Hepatocyte (in vitro differentiated cells): ENCODE measurements around the gene ST6GAL1. TPM values are rescaled to one million over a fixed set of nuclear protein-coding genes. Genes with fewer than 3 reads are reported as not detected.

ENCODE experiments used
- DNase-seq: peaks from one replicate; pipeline ENCODE4 v3.0.0-alpha.2; 2016; ENCODE audit warnings: low spot score
- H2AFZ ChIP-seq: fragments of 200-600 bp; sonication (generic); 2 replicates; pipeline ENCODE4 v1.6.0; 2016; ENCODE audit warnings: antibody characterized with exemption, mild to moderate bottlenecking
- H3K27ac ChIP-seq: fragments of 200-600 bp; sonication (generic); 2 replicates; pipeline ENCODE4 v1.5.1; 2016; ENCODE audit warnings: mild to moderate bottlenecking
- H3K27me3 ChIP-seq: fragments of 200-600 bp; sonication (generic); 2 replicates; pipeline ENCODE4 v1.6.1; 2016
- H3K36me3 ChIP-seq: fragments of 200-600 bp; sonication (generic); replicated peaks from 2 replicates; pipeline ENCODE4 v1.5.1; 2016; ENCODE audit warnings: low read depth; ENCODE audit not compliant: insufficient read depth
- H3K4me1 ChIP-seq: fragments of 200-600 bp; sonication (generic); 2 replicates; pipeline ENCODE4 v1.5.1; 2016; ENCODE audit warnings: mild to moderate bottlenecking, moderate library complexity; ENCODE audit not compliant: insufficient read depth
- H3K4me2 ChIP-seq: fragments of 200-600 bp; sonication (generic); 2 replicates; pipeline ENCODE4 v1.6.0; 2016
- H3K4me3 ChIP-seq: fragments of 200-600 bp; sonication (generic); 2 replicates; pipeline ENCODE4 v1.5.1; 2016; ENCODE audit warnings: mild to moderate bottlenecking
- H3K79me2 ChIP-seq: fragments of 200-600 bp; sonication (generic); 2 replicates; pipeline ENCODE4 v1.6.0; 2017; ENCODE audit warnings: mild to moderate bottlenecking
- H3K9me2 ChIP-seq: fragments of 200-600 bp; sonication (generic); replicated peaks from 2 replicates; pipeline ENCODE4 v1.6.0; 2017; ENCODE audit warnings: mild to moderate bottlenecking; ENCODE audit not compliant: insufficient read depth
- H3K9me3 ChIP-seq: fragments of 200-600 bp; sonication (generic); 2 replicates; pipeline ENCODE4 v1.5.1; 2016; ENCODE audit warnings: low read depth, mild to moderate bottlenecking
- H4K20me1 ChIP-seq: fragments of 200-600 bp; sonication (generic); 2 replicates; pipeline ENCODE4 v1.6.0; 2016; ENCODE audit warnings: mild to moderate bottlenecking; ENCODE audit not compliant: insufficient read depth, poor library complexity, severe bottlenecking
- CTCF ChIP-seq: fragments of 200-600 bp; sonication (generic); IDR thresholded peaks from 2 replicates; pipeline ENCODE4 v1.5.1; 2016; ENCODE audit warnings: antibody characterized with exemption, mild to moderate bottlenecking; ENCODE audit not compliant: poor library complexity
- EZH2 ChIP-seq: fragments of 200-600 bp; sonication (generic); IDR thresholded peaks from 2 replicates; pipeline ENCODE4 v1.6.1; 2016; ENCODE audit warnings: antibody characterized with exemption, mild to moderate bottlenecking, borderline replicate concordance
- EZH2phosphoT487 ChIP-seq: fragments of 200-600 bp; sonication (generic); IDR thresholded peaks from one replicate; pipeline ENCODE4 v1.6.1; 2018; ENCODE audit warnings: antibody characterized with exemption, mild to moderate bottlenecking, low read depth, moderate library complexity; ENCODE audit not compliant: unreplicated experiment, severe bottlenecking
- WGBS: methylation state at CpG from one replicate; pipeline ENCODE4 v1.1.6; 2016; ENCODE audit warnings: low lambda C conversion rate; ENCODE audit errors: missing lambda C conversion rate; 5-methylcytosine and 5-hydroxymethylcytosine counted together
- polyA plus RNA-seq: library from polyadenylated mRNA; unstranded; fragments of >200 nt; fragmentation: Nextera tagmentation; extraction: Ambion mirVana; gene quantifications from 2 replicates; pipeline ENCODE4 v1.2.1, GENCODE V29; 2016
- total RNA-seq: library from RNA; depleted of rRNA; stranded (reverse); fragments of >200 nt; gene quantifications from 2 replicates; pipeline ENCODE4 v1.2.3, GENCODE V29; 2014

The ST6GAL1 gene
- total and polyA plus RNA-seq, 2 experiments from 2014 or later, result 57.5 to 109 TPM

GRCh38 chr3:187016639-187017345, 86.5 kb downstream of the ST6GAL1 start:
- Histone ChIP-seq H3K4me3 (no peak overlapping the region), H4K20me1 (no peaks in the 10 kb centered on the region), H3K9me2 (no peaks in the 10 kb centered on the region), H3K4me1 (no peaks in the 10 kb centered on the region), H2AFZ (no peak overlapping the region), H3K79me2 (no peaks in the 10 kb centered on the region), H3K9me3 (no peaks in the 10 kb centered on the region), H3K4me2 (no peak overlapping the region), H3K27ac (peak overlapping the region; percentile 25), H3K36me3 (no peaks in the 10 kb centered on the region), H3K27me3 (no peaks in the 10 kb centered on the region)
- peak; percentile 50 for DNase-seq
- WGBS, result 77% methylated on average over 4 of the region's 4 CpGs
- TF ChIP-seq EZH2 (no peak), CTCF (no peak), EZH2phosphoT487 (no peak)

GRCh38 chr3:187017511-187018230, 87.3 kb downstream of the ST6GAL1 start:
- Histone ChIP-seq H3K4me1 (peaks cover 5% of the 10 kb centered on the region), H3K9me3 (no peaks in the 10 kb centered on the region), H3K27me3 (no peaks in the 10 kb centered on the region), H4K20me1 (no peaks in the 10 kb centered on the region), H3K4me2 (no peak overlapping the region), H3K4me3 (no peak overlapping the region), H3K79me2 (no peaks in the 10 kb centered on the region), H3K27ac (no peak overlapping the region), H2AFZ (no peak overlapping the region), H3K9me2 (no peaks in the 10 kb centered on the region), H3K36me3 (no peaks in the 10 kb centered on the region)
- WGBS, result 89% methylated on average over 17 of the region's 17 CpGs
- no peak for TF ChIP-seq CTCF
- no peak for TF ChIP-seq EZH2phosphoT487
- no peak for TF ChIP-seq EZH2
- no peak for DNase-seq

GRCh38 chr3:187019542-187020072, 89.3 kb downstream of the ST6GAL1 start:
- no peaks in the 10 kb centered on the region for H3K36me3 ChIP-seq
- no peaks in the 10 kb centered on the region for H4K20me1 ChIP-seq
- 61% methylated on average over 4 of the region's 4 CpGs for WGBS
- no peak for DNase-seq
- H3K27ac ChIP-seq, result no peak overlapping the region
- no peak overlapping the region for H3K4me2 ChIP-seq
- H3K27me3 ChIP-seq, result no peaks in the 10 kb centered on the region
- no peak for TF ChIP-seq EZH2phosphoT487
- no peak for TF ChIP-seq CTCF
- no peak for TF ChIP-seq EZH2
- peaks cover 3% of the 10 kb centered on the region for H3K79me2 ChIP-seq
- no peaks in the 10 kb centered on the region for H3K9me2 ChIP-seq
- no peaks in the 10 kb centered on the region for H3K9me3 ChIP-seq
- H2AFZ ChIP-seq, result no peak overlapping the region
- no peak overlapping the region for H3K4me3 ChIP-seq
- peaks cover 5% of the 10 kb centered on the region for H3K4me1 ChIP-seq
